Left ventricle myocardium superior (tissue), 1 donor: ENCODE data around the gene KRT83. TPM values are rescaled to one million over a fixed set of nuclear protein-coding genes. Genes with fewer than 3 reads are reported as not detected.

ENCODE experiments used
- ATAC-seq: fragments of 200-7000 bp; cut with Tn5 transposase; one replicate; pipeline ENCODE4 v1.9.1; 2020; ENCODE audit warnings: mild to moderate bottlenecking, moderate library complexity
- DNase-seq: peaks from one replicate; pipeline ENCODE4 v3.0.0-alpha.2; 2020
- intact Hi-C: fragments of 100-400 bp; cut with micrococcal nuclease; formaldehyde crosslinking; loops from one replicate; pipeline ENCODE4 v1.11.0; 2022
- total RNA-seq: library from RNA; stranded (reverse); fragmentation: NEBNext Ultra II Directional; extraction: Animal tissue kit (Norgen Biotek cat#: 25700); gene quantifications from one replicate; pipeline ENCODE4 v1.2.1, GENCODE V29; 2021
- donor health status: DM: no; HTN: yes; CAD: no; lungs with severe emphysema.

The KRT83 gene
- total RNA-seq, 1 donor from 2014 or later = not detected

- DNase-seq (no peak), ATAC-seq (no peak)
- intact Hi-C loops = no loop called here
Observed at GRCh38 chr12:52336641-52337040, 15.4 kb upstream of the KRT83 start.

DNA sequence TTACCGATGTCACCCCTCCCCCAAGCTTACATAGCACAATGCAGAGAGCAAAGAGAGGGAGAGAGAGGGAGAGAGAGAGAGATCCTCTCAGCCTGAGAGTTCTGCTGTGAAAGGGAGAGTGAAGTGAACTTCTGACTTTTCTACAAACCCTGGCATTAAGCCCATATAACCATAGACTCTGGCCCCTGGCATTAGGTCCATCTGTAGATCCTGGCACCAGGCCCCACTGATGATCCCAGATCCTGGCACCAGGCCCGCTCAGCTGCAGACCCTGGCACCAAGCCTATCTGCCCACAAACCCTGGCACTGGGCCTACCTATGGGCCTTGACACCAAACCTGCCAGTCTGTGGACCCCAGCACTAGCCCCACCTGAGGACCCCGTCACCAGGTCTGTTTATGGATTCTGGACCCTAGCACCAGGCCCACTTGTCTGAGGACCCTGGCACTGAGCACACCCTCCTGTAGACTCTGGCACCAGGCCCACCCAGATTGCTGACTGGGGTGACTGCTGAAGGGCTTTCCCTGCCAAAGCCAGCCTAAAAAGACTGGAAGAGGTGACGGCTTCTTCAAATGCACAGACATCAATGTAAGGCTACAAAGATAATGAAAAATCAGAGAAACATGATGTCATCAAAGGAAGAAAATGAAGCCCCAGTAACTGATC lies 14.5 kb upstream of the KRT83 start:
- intact Hi-C loops = no loop called here
- ATAC-seq (no peak), DNase-seq (no peak)

GRCh38 chr12:52334185-52334584 lies 13.0 kb upstream of the KRT83 start:
- ATAC-seq (no peak), DNase-seq (no peak)
- intact Hi-C loops = no loop called here

DNA sequence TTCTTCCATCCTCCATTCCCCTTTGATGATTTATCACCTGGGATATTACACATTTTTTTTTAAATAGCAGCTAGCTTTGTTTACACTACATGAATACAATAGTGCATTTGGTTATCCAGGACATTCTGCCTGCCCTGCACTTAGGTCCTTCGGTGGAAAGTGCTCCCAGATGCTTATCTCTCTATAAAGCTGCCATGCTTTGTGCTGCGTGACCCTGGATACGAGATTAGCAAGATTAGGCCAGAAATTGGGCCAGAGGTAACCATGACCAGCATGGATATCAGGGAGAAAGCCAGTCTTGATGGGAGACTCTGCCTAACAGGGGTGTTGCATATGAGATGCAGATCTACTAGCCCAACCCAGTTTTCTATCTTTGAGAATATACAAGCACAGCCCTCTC lies 12.1 kb upstream of the KRT83 start:
- ATAC-seq = no peak
- intact Hi-C loops = no loop called here
- no peak for DNase-seq

DNA sequence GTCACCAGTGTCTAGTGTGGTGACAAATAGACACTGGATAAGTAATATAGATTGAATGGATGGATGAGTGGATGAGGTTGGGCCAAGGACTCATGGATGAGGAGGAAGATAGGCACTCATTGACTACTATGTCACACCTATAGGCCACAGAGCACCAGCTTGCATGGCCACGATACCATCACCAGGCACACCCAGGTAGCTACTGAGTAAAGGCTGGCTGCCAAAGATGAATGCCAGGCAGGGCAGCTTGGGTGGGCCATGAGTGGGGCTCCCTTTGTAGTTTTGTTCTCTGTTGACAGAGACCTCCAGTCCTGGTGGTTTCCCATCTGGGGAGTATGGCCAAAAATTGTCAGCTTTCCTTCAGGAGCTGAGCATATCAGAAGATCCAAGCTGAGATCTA lies 11.2 kb upstream of the KRT83 start:
- DNase-seq (no peak), ATAC-seq (no peak)
- intact Hi-C loops = no loop called here

- ATAC-seq (no peak), DNase-seq (no peak)
- intact Hi-C loops = no loop called here
Observed at GRCh38 chr12:52331833-52332232, 10.6 kb upstream of the KRT83 start.

DNA sequence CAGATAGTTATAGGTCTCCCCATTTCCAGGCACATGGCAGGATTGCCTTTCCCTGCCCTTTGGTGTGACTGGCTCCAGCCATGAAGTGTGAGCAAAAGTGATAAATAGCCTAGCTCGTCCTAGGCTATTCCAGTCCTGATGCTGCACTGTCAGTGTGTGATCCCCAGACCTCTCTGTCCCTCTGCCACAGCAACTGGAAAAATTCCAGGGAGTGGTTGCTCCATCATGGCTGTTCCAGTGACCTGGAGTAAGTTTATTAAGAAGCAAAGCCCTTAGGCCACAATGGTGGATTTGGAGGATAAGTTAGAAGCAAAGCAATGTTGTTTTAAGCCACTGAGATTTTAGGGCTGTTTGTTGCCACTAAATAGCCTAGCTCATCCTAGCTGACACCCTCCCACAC lies 9.8 kb upstream of the KRT83 start:
- intact Hi-C loops = no loop called here
- DNase-seq = no peak
- ATAC-seq = no peak

- DNase-seq = no peak
- no peak for ATAC-seq
- intact Hi-C loops = loop anchor here (5.0 kb wide), 1 partner anchor 171 kb away; no protein-coding TSS in a partner anchor
Observed at GRCh38 chr12:52327830-52328500, 6.8 kb upstream of the KRT83 start.

DNA sequence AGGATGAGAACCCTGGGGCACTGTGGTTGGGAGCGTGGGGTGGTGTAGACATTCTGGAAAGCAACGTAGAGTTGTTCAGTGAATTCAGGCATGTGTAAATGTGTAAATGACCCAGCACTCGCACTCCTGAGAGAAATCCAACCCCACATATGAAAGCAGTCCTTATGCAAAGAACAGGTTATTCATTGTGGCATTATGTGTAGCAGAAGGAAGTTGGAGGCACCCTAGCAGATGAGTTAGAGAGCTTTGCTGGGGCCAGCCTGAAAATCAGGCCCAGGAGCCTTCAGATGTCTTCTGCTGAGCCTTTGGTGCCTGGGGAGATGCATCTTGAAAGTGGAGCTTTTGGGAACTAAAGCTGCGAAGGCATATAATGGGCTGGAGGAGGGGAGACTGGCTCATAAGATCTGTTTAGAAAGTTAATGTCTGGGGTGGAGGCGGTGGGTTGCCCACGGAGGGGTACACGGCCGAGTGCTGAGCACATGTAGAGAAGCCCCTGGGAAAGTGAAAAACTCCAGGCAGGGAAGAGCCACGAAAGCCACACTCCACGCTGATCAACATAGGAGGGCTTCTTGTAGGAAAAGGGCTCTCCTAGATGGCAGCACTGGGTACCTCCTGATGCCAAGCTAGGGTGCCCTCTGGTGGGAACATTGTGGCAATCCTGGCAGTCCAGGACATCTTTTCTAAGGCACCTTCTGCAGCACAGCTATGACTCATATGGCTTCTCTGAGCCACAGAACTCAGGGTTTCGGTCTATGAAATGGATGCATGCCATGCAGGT lies 6.0 kb upstream of the KRT83 start:
- ATAC-seq = peak; percentile 96
- intact Hi-C loops = loop anchor here (5.0 kb wide), 1 partner anchor 170 kb away; no protein-coding TSS in a partner anchor
- DNase-seq = peak; percentile 58

GRCh38 chr12:52324153-52324444 lies 2.9 kb upstream of the KRT83 start:
- intact Hi-C loops = no loop called here
- ATAC-seq (no peak), DNase-seq (no peak)

DNA sequence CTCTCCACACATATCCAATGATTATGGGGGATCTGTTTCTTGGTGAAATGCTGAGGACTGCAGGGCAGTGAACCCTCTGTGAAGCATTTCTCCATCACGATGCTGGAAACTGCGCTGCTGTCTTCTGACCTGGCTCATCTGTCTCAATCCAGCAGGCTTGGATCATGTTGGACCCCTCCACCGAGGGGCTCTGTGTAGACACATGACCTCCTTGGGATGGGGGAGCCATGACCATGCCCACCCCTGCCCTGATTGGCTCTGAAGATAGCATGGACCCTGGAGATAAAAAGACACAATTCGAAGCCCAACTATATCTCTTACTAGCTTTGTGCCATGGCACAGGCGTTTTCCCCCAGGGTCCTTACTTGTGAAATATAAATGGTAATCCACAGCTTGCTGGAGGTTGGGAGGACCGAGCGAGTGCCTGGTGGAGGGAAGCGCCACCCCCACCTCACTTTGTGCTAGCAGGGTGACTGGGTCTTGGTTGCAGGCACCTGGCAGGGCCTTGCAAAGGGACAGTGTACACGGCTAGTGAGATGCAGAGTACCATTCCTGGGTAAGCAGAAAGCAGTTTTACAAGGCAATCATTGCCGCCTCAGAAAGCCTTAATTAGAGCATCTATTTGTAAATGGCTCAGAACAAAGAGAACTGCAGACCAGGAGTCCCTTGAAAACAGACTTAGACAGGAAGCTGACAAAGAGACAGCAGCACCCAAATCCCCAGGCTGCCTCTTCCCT lies 2.4 kb upstream of the KRT83 start:
- ATAC-seq = no peak
- intact Hi-C loops = no loop called here
- no peak for DNase-seq

DNA sequence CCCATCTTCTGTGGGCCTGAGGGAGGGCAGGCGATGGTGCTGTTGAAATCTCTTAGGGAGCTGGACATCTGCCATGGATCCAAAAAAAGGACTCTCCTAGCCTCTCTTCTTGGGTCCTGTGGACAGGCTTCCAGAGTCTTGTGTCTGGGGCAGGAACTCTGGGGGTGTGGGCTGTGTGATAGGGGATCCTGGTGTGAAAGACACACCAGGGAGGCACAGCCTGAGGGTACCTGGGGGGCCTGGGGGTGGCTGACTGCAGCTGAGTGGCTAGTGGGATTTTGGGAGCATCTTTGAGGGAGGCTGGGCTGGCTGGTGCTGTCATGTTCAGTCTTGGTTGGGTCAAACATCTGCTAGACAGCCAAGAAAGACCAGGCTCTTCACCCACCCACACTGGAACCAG lies 1.8 kb upstream of the KRT83 start:
- DNase-seq (no peak), ATAC-seq (no peak)
- intact Hi-C loops = no loop called here

DNA sequence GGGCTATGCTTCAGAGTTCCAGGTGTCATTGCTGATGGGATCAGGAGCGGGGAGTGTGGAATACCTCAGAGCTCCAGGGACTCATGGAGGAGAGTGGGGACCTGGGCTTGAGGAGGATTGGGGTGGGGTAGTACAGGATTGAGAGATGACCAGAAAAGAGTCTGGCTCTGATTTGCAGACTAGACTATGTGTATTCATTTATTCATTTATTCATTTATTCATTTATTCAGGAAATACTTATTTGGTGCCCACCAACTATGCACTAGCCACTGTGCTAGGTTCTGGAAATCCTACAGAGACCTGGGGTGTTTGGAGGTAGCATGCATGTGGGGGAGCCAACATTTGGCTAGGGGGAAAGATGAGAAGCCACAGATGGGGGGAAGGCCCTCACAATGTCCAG lies 871 bp upstream of the KRT83 start:
- intact Hi-C loops = no loop called here
- ATAC-seq (no peak), DNase-seq (no peak)

DNA sequence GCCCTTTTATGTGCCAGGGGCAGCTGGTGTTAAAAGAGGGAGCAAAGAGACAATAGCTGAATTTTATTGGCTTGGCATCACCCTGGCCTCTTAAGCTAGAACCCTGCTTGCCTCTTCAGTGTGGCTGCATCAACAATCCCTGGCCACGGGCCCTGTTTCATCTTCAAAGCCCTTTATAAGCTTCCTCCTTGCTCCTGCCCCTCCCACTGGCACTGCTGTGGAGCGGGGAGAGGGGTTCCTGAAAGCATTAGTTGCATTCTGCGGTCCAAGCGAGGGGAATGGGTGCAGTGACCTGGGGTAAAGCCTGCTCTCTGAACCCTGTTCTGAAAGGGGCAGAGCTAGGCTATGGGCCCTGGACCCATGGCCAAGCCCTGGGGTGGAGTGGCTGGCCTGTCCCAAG lies 220 bp upstream of the KRT83 start:
- ATAC-seq (no peak), DNase-seq (no peak)
- intact Hi-C loops = no loop called here

DNA sequence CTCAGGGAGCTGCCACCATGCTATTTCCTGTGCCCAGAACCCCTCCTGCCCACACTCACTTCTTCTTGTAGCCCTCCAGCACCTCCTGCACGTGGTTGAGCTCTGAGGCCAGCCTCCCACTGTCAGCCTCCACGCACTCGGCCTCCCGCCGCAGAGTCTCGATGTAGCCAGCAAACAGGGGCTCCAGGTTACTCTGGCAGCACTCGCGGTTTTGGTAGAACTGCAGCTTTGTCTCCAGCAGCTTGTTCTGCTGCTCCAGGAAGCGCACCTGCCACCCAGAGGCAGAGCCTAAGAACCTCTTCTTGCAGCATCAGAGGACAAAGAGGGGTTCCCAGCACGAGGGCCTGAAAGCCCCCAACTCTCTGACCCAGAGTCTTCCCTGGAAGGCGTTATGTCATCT lies 2.1 kb downstream of the KRT83 start:
- DNase-seq = no peak
- ATAC-seq = no peak
- intact Hi-C loops = no loop called here

DNA sequence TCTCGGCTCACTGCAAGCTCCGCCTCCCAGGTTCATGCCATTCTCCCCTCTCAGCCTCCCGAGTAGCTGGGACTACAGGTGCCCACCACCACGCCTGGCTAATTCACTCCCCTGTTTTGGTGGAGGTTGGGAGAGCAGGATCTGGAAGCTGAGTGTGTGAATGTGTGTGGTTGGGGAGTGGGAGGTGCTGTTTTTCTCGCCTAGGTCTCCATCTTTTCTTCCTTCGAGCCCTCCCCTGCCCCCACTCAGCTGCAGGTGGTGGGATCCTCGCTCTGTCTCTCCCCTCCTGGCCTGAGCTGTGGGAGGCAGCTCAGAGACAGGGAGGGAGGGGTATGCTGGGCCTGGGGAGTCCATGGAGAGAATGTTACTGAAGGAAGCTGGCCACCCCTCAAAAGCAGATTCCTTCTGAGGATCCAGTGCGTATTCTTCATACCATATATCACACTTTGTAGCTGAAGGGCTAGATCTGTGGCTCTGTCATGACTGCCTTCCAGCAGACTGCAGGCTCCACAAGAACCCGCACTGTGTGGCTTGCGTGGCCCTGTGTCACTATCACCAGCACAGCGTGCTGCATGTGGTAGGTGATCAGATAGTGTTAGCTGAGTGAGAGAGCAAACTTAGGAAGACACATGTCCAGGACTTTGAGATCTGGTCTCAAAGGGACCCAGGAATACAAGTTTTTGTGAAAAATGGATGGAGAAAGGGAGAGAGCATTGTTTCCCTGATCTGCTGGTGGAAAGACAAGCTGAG lies 2.8 kb downstream of the KRT83 start:
- intact Hi-C loops = no loop called here
- DNase-seq = no peak
- no peak for ATAC-seq

DNA sequence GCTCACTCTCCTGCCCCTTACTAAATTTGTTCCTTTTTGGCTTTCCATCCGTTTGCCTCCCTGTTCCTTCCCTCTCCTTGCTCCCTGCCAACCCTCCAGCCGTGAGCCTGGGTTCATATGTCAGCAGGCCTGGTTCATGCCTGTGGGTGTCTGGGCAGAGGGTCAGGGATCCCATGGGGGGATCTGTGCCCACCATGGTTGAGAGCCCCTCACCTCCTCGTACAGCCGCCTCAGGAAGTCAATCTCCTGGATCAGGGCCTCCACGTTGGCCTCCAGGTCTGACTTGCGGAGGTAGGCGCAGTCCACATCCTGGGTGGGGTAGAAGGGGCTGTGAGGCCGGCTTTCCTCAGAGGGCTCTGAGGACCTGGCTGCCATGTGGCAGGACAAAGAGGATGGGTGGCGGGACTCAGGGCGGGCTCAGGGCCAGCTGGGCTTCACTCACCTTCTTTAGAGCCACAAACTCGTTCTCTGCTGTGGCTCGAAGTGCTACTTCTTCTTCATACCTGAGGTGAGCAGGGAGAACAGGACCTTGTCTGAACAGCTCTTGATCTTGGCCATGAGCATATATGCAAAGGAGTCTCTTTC lies 3.6 kb downstream of the KRT83 start:
- intact Hi-C loops = no loop called here
- no peak for ATAC-seq
- DNase-seq = no peak

DNA sequence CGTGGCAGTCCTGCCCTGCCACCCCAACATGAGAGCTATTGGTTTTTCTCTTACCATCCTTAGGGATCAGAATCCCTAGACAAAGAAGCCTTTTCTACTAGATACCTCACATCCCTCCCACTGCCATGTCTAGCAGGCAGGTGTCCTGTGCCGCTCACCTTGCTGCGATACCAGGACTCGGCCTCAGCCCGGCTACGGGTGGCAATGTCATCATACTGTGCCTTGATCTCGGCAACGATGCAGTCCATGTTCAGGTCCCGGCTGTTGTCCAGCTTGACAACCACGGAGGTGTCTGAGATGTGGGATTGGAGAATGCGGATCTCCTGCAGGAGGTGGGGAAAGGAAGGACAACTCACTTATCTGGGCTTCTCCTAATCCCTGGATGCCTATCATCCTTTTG lies 4.5 kb downstream of the KRT83 start:
- no peak for ATAC-seq
- intact Hi-C loops = no loop called here
- no peak for DNase-seq

DNA sequence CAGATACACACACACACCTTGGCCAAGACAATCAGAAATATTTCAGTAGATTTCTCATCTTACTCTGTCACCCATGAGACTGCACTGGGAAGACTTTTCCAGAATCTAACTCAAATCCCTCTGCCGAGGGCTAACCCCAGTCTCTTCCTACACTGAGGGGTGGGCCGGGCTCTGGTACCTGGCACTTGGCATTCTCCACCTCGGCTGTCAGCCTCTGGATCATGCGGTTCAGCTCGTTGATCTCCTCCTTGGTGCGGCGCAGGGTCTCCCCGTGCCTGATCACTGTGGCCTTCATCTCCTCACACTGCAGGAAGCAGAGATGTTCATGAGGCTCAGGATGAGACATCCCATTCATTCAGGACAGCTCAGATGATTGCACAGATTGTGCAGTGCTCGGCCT lies 4.9 kb downstream of the KRT83 start:
- ATAC-seq = no peak
- DNase-seq = no peak
- intact Hi-C loops = no loop called here
